Gastrocnemius medialis (tissue), 4 donors: ENCODE results near the gene SPDYE6. TPM values are rescaled to one million over a fixed set of nuclear protein-coding genes. Genes with fewer than 3 reads are reported as not detected.
"Not testable (repeated sequence)": the region's sequence is repeated elsewhere in the genome, so short reads cannot be mapped to it uniquely, and the experiment has no call there.

ENCODE experiments used
- ATAC-seq, 2 donors: fragments of 150-250 bp; one replicate each; pipeline ENCODE4 v1.9.1; 2016
- DNase-seq, 2 donors: peaks; one replicate each; pipeline ENCODE4 v3.0.0-alpha.2; 2019
- H3K27ac ChIP-seq, 4 donors: fragments of 200-600 bp; sonication (generic); 1 replicate in 1 of 4; 2 replicates in 3 of 4; pipeline ENCODE4 v1.5.1; 2016 to 2018; ENCODE audit warnings: mild to moderate bottlenecking in 2 of 4, moderate library complexity in 1 of 4
- H3K27me3 ChIP-seq, 3 donors: fragments of 200-600 bp; sonication (generic) in 2 of 3; 1 replicate in 1 of 3; 2 replicates in 2 of 3; pipeline versions ENCODE4 v1.5.1 to v1.6.0; 2016 to 2019; ENCODE audit warnings: mild to moderate bottlenecking in 1 of 3, moderate library complexity in 1 of 3
- H3K36me3 ChIP-seq, 2 donors: fragments of 200-600 bp; sonication (generic) in 1 of 2; one replicate each; pipeline ENCODE4 v1.5.1; 2017 to 2018
- H3K4me1 ChIP-seq, 2 donors: fragments of 200-600 bp; sonication (generic) in 1 of 2; one replicate each; pipeline ENCODE4 v1.5.1; 2016 to 2017; ENCODE audit warnings: mild to moderate bottlenecking in 2 of 2
- H3K4me3 ChIP-seq, 4 donors: fragments of 200-600 bp; sonication (generic) in 3 of 4; 1 replicate in 1 of 4; 2 replicates in 3 of 4; pipeline ENCODE4 v1.5.1; 2016 to 2019; ENCODE audit warnings: mild to moderate bottlenecking in 2 of 4
- H3K9me3 ChIP-seq, 3 donors: fragments of 200-600 bp; sonication (generic) in 2 of 3; 1 replicate in 1 of 3; 2 replicates in 2 of 3; pipeline ENCODE4 v1.5.1; 2016 to 2019
- POLR2A ChIP-seq, 2 donors: fragments of 450-650 bp; IDR thresholded peaks; one replicate each; pipeline ENCODE4 v1.6.1; 2017; ENCODE audit warnings: antibody characterized with exemption in 2 of 2, mild to moderate bottlenecking in 2 of 2, moderate library complexity in 2 of 2
- in situ Hi-C, 4 donors: fragments of 200-750 bp; cut with MboI; loops; one replicate each; pipeline versions ENCODE4 v1.15.0 to v1.8.0; 2017; ENCODE audit warnings: low sequenced_read_pairs in 4 of 4
- intact Hi-C: fragments of 100-400 bp; cut with DNase I; formaldehyde crosslinking; loops from one replicate; pipeline ENCODE4 v1.15.1; 2023; ENCODE audit warnings: low total_unique reads
- total RNA-seq, 4 donors: library from RNA; depleted of rRNA; stranded (reverse); fragments of >200 nt; gene quantifications; one replicate each; pipeline versions ENCODE4 v1.1.0 to v1.2.3, GENCODE V29; 2016
- TF ChIP-seq, protein P1 (sequence below), 5 experiments: fragments of 450-650 bp in 3 of 5; fragments of 200-600 bp in 2 of 5; sonication (generic) in 2 of 5; IDR thresholded peaks in 4 of 5; conservative IDR thresholded peaks in 1 of 5; 1 replicate in 4 of 5; 2 replicates in 1 of 5; pipeline ENCODE4 v1.5.1; 2016 to 2019; ENCODE audit warnings: antibody characterized with exemption in 5 of 5, mild to moderate bottlenecking in 3 of 5, moderate library complexity in 3 of 5

Gene SPDYE6
- total RNA-seq, 4 donors from 2014 or later, result not detected

- ATAC-seq (peak; percentile 100), DNase-seq (peak; percentile 96 to 99)
- H3K36me3 ChIP-seq, in situ Hi-C loops, H3K4me1 ChIP-seq, H3K9me3 ChIP-seq, H3K27me3 ChIP-seq: not testable (repeated sequence)
- TF ChIP-seq POLR2A (IDR thresholded peaks at IDR 0.05), result peak; percentile 77 to 89
- TF ChIP-seq, protein P1, sequence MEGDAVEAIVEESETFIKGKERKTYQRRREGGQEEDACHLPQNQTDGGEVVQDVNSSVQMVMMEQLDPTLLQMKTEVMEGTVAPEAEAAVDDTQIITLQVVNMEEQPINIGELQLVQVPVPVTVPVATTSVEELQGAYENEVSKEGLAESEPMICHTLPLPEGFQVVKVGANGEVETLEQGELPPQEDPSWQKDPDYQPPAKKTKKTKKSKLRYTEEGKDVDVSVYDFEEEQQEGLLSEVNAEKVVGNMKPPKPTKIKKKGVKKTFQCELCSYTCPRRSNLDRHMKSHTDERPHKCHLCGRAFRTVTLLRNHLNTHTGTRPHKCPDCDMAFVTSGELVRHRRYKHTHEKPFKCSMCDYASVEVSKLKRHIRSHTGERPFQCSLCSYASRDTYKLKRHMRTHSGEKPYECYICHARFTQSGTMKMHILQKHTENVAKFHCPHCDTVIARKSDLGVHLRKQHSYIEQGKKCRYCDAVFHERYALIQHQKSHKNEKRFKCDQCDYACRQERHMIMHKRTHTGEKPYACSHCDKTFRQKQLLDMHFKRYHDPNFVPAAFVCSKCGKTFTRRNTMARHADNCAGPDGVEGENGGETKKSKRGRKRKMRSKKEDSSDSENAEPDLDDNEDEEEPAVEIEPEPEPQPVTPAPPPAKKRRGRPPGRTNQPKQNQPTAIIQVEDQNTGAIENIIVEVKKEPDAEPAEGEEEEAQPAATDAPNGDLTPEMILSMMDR (IDR thresholded peaks at IDR 0.05 in 4 of 5, conservative IDR thresholded peaks at IDR 0.05 in 1 of 5), result peak; percentile 13 to 40 (median 31)
- Histone ChIP-seq H3K27ac (peak overlapping the region; percentile 91 to 99 (median 97)), H3K4me3 (peak overlapping the region; percentile 77 to 93 (median 89))
- intact Hi-C loops, result loop anchor here (1.0 to 5.0 kb wide), 2 partner anchors 56 to 77 kb away; partner anchors contain the start of gene SH2B2
Observed at GRCh38 chr7:102363549-102364393, 7.5 kb upstream of the SPDYE6 start.

GRCh38 chr7:102346983-102347382 is 9.3 kb downstream of the SPDYE6 start:
- DNase-seq, H3K9me3 ChIP-seq, H3K27me3 ChIP-seq, H3K36me3 ChIP-seq, intact Hi-C loops, in situ Hi-C loops, ATAC-seq, H3K27ac ChIP-seq, H3K4me3 ChIP-seq, H3K4me1 ChIP-seq: not testable (repeated sequence)

DNA sequence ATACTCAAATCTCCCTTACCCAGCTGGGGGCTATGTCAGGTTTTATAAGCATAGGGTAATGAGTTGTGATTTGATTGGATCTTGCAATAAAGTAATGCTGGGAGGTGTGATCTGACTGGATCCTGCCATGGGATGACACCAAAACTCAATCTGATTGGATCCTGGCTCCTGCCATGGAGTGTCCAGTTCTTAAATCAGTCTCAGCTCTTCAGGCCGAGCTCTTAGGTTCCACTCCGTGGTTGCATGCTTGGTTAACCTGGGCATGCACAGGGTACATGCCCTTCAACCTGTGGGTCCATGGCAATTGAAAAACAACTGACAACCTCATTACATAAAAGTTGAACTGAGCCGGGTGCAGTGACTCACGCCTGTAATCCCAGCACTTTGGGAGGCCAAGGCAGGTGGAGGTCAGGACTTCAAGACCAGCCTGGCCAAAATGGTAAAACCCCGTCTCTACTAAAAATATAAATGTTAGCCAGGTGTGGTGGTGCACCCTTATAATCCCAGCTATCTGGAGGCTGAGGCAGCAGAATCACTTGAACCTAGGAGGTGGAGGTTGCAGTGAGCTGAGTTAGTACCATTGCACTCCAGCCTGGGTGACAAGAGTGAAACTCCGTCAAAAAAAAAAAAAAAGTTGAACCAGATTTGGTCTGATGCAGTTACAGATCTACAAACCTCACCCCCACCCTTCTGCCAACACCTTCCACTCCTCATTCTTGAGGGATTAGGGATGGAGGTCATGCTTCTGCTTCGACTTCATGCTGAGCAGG is 15.5 kb downstream of the SPDYE6 start:
- H3K4me3 ChIP-seq, DNase-seq, H3K36me3 ChIP-seq, H3K9me3 ChIP-seq, H3K27ac ChIP-seq, in situ Hi-C loops, H3K27me3 ChIP-seq, intact Hi-C loops, ATAC-seq, H3K4me1 ChIP-seq: not testable (repeated sequence)

GRCh38 chr7:102337420-102337819 is 18.8 kb downstream of the SPDYE6 start:
- ATAC-seq, in situ Hi-C loops, intact Hi-C loops: not testable (repeated sequence)

DNA sequence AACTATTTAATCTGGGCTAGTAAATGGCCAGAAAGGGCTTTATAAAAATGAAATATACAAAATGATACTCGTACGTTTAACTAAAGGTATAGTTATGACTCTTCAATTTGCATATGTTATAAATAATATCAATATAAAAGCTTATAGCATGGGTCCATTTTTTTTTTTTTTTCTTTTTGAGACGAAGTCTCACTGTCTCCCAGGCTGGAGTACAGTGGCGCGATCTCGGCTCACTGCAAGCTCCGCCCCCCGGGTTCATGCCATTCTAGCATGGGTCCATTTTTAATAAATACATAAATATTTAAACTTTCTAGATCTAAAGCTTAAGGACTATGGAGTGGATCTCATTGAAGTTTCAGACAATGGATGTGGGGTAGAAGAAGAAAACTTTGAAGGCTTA is 19.2 kb downstream of the SPDYE6 start:
- ATAC-seq, H3K4me3 ChIP-seq, H3K27me3 ChIP-seq, H3K36me3 ChIP-seq, DNase-seq, in situ Hi-C loops, intact Hi-C loops, H3K4me1 ChIP-seq, H3K27ac ChIP-seq, H3K9me3 ChIP-seq: not testable (repeated sequence)

More at GRCh38 chr7:102337420-102337819, 18.8 kb downstream of the SPDYE6 start:
- H3K27me3 ChIP-seq, H3K36me3 ChIP-seq, H3K27ac ChIP-seq, H3K4me3 ChIP-seq, H3K4me1 ChIP-seq, H3K9me3 ChIP-seq, DNase-seq: not testable (repeated sequence)

GRCh38 chr7:102335574-102335973 is 20.7 kb downstream of the SPDYE6 start:
- in situ Hi-C loops, ATAC-seq: not testable (repeated sequence)

DNA sequence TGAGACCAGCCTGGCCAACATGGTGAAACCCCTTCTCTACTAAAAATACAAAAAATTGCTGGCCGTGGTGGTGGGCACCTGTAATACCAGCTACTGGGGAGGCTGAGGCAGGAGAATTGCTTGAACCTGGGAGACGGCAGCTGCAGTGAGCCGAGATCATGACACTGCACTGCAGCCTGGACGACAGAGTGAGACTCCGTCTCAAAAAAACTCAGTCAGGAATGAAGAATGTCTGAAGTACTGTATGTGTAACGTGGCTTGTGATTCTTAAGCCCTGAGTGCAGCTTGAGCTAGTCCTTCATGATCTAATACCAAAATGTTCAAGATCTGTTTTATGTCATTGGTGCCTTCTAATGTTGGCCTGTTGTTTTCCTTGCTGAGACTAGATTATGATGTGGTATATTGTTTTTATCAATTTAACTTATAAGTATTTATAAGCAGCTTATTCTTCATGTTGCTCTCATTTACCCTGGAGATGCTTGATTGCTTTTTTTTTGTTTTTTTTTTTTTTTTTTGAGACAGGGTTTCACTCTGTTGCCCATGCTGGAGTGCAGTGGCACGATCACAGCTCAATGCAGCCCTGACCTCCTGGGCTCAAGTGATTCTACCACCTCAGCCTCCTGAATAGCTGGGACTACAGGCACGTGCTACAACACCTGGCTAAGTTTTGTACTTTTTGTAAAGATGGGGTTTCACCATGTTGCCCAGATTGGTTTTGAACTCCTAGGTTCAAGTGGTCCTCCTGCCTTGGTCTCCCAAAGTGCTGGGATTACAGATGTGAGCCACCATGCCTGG is 25.4 kb downstream of the SPDYE6 start:
- H3K4me1 ChIP-seq, H3K27ac ChIP-seq, in situ Hi-C loops, H3K4me3 ChIP-seq, DNase-seq, H3K36me3 ChIP-seq, H3K27me3 ChIP-seq, H3K9me3 ChIP-seq, intact Hi-C loops, ATAC-seq: not testable (repeated sequence)

More at GRCh38 chr7:102335574-102335973, 20.7 kb downstream of the SPDYE6 start:
- H3K27me3 ChIP-seq, DNase-seq, H3K4me1 ChIP-seq, H3K36me3 ChIP-seq, H3K27ac ChIP-seq, H3K9me3 ChIP-seq, intact Hi-C loops, H3K4me3 ChIP-seq: not testable (repeated sequence)

DNA sequence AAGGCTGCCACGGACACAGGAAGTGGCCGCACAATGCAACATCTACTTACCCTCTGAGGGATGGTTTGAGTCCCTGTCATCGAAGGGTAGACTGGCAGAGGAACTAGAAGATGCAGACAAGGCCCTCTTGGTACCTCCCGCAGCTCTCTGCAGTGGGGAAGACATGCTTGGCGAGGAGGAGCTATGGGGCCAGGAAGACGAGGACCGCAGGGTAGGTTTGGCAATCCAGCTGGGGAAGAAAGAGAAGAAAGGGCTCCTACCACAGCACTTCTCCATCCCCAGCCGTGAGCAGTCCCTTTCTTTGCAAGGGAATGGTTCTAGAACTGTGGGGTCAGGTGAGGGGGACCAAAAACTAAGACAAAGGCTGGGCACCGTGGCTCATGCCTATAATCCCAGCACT is 26.9 kb downstream of the SPDYE6 start:
- H3K36me3 ChIP-seq, H3K4me1 ChIP-seq, H3K9me3 ChIP-seq, ATAC-seq, H3K27me3 ChIP-seq, H3K4me3 ChIP-seq, H3K27ac ChIP-seq, in situ Hi-C loops, DNase-seq, intact Hi-C loops: not testable (repeated sequence)

GRCh38 chr7:102328863-102329262 is 27.4 kb downstream of the SPDYE6 start:
- intact Hi-C loops, ATAC-seq, H3K4me1 ChIP-seq, in situ Hi-C loops, H3K9me3 ChIP-seq, H3K27me3 ChIP-seq, H3K27ac ChIP-seq, H3K36me3 ChIP-seq, DNase-seq, H3K4me3 ChIP-seq: not testable (repeated sequence)

DNA sequence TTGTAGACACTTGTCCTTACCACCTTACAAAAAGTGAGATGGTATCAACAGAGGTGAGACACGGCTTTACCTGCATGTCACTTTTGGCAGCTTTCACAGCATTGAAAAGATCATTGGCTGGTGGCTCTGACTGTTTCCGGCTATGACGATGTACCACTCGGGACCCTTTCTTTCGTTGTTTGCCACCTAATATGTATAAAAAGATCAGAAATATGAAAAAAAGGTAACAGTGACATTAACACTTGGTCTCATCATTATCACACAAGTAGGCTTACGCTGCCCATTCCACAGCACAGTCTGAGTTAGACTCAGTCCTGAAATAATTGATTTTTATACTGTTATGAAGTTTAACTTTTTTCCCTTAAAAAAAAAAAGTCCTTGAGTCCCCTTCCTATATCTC is 29.1 kb downstream of the SPDYE6 start:
- H3K4me3 ChIP-seq, H3K27me3 ChIP-seq, ATAC-seq, H3K9me3 ChIP-seq, H3K36me3 ChIP-seq, H3K4me1 ChIP-seq, H3K27ac ChIP-seq, intact Hi-C loops, DNase-seq, in situ Hi-C loops: not testable (repeated sequence)
